KBM-7 (cell line): Measurements from ENCODE around the gene VSIG10L2.

ENCODE experiments used
- DNase-seq: peaks from one replicate; pipeline ENCODE4 v3.0.0-alpha.2; 2015
- in situ Hi-C: fragments of 300-500 bp; cut with MboI; formaldehyde crosslinking; loops from 2 replicates; pipeline ENCODE4 v1.14.3; 2020; ENCODE audit warnings: low sequenced_read_pairs, low pct_unique_long_range_greater_than_20kb, mixed read lengths

The VSIG10L2 gene

GRCh38 chr11:125925804-125926203 lies 20.0 kb upstream of the VSIG10L2 start:
- in situ Hi-C loops = loop anchor here (10.0 kb wide), 1 partner anchor 269 kb away; no protein-coding TSS in a partner anchor
- no peak for DNase-seq

- in situ Hi-C loops = loop anchor here (10.0 kb wide), 1 partner anchor 268 kb away; no protein-coding TSS in a partner anchor
- DNase-seq = no peak
Observed at GRCh38 chr11:125926682-125927081, 19.2 kb upstream of the VSIG10L2 start.

GRCh38 chr11:125929445-125930075 lies 16.3 kb upstream of the VSIG10L2 start:
- no peak for DNase-seq

GRCh38 chr11:125930076-125930450 lies 15.8 kb upstream of the VSIG10L2 start:
- in situ Hi-C loops = no loop called here
- DNase-seq = no peak

More at GRCh38 chr11:125929445-125930075, 16.3 kb upstream of the VSIG10L2 start:
- in situ Hi-C loops = loop anchor here (10.0 kb wide), 1 partner anchor 265 kb away; no protein-coding TSS in a partner anchor

- no peak for DNase-seq
- in situ Hi-C loops = no loop called here
Observed at GRCh38 chr11:125931116-125931515, 14.7 kb upstream of the VSIG10L2 start.

GRCh38 chr11:125931668-125932067 lies 14.2 kb upstream of the VSIG10L2 start:
- DNase-seq = no peak
- in situ Hi-C loops = no loop called here

- DNase-seq = no peak
- in situ Hi-C loops = no loop called here
Observed at GRCh38 chr11:125932301-125932700, 13.5 kb upstream of the VSIG10L2 start.

- in situ Hi-C loops = no loop called here
- no peak for DNase-seq
Observed at GRCh38 chr11:125933030-125933813, 12.6 kb upstream of the VSIG10L2 start.

- in situ Hi-C loops = no loop called here
- no peak for DNase-seq
Observed at GRCh38 chr11:125934473-125934872, 11.4 kb upstream of the VSIG10L2 start.

- in situ Hi-C loops = no loop called here
- DNase-seq = no peak
Observed at GRCh38 chr11:125935056-125935455, 10.8 kb upstream of the VSIG10L2 start.

GRCh38 chr11:125935618-125936199 lies 10.1 kb upstream of the VSIG10L2 start:
- DNase-seq = no peak
- in situ Hi-C loops = no loop called here

GRCh38 chr11:125938418-125938817 lies 7.4 kb upstream of the VSIG10L2 start:
- no peak for DNase-seq
- in situ Hi-C loops = no loop called here

GRCh38 chr11:125939081-125939521 lies 6.7 kb upstream of the VSIG10L2 start:
- DNase-seq = no peak
- in situ Hi-C loops = no loop called here

- in situ Hi-C loops = no loop called here
Observed at GRCh38 chr11:125940145-125940544, 5.7 kb upstream of the VSIG10L2 start.

GRCh38 chr11:125941267-125941618 lies 4.6 kb upstream of the VSIG10L2 start:
- in situ Hi-C loops = no loop called here
- no peak for DNase-seq

More at GRCh38 chr11:125940145-125940544, 5.7 kb upstream of the VSIG10L2 start:
- no peak for DNase-seq

GRCh38 chr11:125941619-125942611 lies 3.9 kb upstream of the VSIG10L2 start:
- DNase-seq = peak; percentile 18
- in situ Hi-C loops = no loop called here

- in situ Hi-C loops = no loop called here
- DNase-seq = no peak
Observed at GRCh38 chr11:125942771-125943428, 2.9 kb upstream of the VSIG10L2 start.

- DNase-seq = no peak
- in situ Hi-C loops = no loop called here
Observed at GRCh38 chr11:125943661-125944349, 2.0 kb upstream of the VSIG10L2 start.
